HG03457 (cell line): ENCODE measurements around the gene HECTD4.

Experiments
- ATAC-seq: cut with Tn5 transposase; IDR thresholded peaks from one replicate; pipeline ENCODE4 v1.9.1; 2021; ENCODE audit warnings: moderate number of reproducible peaks; ENCODE audit not compliant: unreplicated experiment

Gene HECTD4

GRCh38 chr12:112184056-112184887 is 198.0 kb downstream of the HECTD4 start:
- no peak for ATAC-seq

- ATAC-seq: no peak
These were observed 198.8 kb downstream of the HECTD4 start for GRCh38 chr12:112183141-112184021.

DNA sequence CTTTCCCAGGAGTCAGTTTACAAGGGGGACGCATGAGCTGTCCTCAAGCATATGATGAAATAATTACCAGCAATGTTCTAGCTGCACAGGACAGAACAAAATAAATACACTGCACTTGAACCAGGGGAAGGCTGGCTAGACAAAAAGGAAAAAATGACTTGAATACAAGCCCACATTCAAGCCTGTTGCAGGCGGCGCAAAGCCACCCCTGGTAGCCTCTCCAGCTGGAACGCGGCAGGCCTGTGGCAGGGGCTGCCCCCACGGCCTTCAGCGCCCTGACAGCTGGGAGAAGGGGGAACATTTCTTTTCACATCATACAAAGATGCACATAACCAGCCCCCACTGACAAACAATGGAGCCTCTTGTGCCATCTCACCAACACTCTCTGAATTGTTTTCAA is 199.7 kb downstream of the HECTD4 start:
- ATAC-seq: no peak

DNA sequence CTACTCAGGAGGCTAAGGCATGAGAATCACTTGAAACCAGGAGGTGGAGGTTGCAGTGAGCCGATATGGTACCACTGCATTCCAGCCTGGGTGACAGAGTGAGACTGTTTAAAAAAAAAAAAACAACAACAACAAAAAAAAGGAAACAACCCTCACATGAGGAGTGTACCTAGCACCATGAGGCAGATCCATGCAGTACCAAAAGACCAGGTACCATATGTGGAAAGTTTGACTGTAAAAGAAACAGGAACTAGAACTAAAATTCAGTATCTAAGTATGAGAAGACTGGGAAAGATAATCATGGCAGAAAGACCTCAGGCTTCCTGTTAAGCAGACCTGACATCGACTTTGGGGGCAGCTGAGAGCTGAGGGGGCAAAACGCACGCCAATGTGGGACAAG is 201.8 kb downstream of the HECTD4 start:
- no peak for ATAC-seq

GRCh38 chr12:112179916-112180315 is 202.3 kb downstream of the HECTD4 start:
- ATAC-seq: no peak

- ATAC-seq: no peak
These were observed 202.9 kb downstream of the HECTD4 start for GRCh38 chr12:112179341-112179740.

- ATAC-seq: no peak
These were observed 203.4 kb downstream of the HECTD4 start for GRCh38 chr12:112178796-112179195.

GRCh38 chr12:112176321-112177010 is 205.8 kb downstream of the HECTD4 start:
- ATAC-seq: no peak

DNA sequence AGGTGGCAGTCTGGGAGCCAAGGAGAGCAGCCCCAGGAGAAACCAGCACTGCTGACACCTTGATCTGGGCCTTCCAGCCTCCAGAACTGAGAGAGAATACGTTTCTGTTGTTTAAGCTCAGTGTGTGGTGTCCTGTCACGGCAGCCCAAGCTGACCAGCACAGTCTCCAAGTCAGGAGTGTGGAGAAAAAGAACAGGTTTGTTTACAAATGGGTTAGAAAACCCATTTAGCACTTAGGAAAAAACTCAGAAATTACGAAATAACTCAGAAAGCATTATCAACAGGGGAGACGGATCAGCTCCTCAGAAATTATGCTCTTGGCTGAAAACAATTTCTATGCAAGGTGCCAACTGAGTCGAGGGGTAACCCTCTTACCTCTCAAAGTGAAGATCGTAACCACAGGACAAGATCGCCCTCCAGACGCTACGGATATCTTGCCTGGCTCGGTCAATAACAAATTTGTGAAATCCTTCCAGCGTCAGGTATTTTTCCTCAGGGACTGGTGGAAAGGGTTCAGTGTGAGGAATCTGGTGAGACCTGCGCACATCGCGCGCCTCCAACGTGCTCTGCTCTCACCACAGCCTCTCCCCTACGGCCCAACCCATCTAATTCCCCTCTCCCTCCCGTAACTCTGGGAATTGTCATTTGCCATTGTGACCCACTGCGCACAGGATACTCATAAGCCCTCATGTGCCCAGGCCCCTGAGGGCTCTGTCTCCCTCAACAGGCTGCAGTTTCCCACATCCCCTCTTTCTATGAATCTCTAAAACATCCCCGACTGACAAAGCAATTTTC is 206.7 kb downstream of the HECTD4 start:
- ATAC-seq: no peak

- no peak for ATAC-seq
These were observed 209.5 kb downstream of the HECTD4 start for GRCh38 chr12:112172556-112173324.

DNA sequence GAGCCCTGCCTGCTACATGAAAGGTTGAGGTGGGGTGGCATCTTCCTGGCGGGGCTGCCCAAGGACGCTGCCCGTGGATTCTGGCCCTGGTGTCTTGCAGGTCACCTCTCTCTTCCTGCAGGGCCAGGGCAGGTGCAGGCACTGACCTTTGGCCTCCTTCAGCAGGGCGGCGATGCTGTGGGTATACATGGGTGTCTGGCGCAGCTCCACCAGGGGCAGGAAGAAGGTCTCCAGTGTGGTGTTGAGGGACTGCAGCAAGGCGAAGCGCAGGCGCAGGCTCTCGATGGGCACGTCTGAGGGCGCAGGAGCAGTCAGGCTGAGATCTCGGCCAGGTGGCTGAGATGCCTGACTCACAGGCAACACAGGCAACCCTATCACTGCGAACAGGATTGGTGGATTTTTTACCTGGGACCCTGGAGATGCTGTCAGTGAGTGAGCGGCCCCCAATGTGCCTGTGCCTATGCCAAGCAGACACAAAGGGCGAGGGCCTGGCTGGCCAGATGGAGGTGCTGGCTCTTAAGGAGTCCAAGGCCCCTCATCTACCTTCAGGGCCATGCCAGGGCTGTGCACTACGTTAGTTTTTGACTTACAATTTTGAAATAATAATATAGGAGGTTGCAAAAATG is 211.1 kb downstream of the HECTD4 start:
- no peak for ATAC-seq

DNA sequence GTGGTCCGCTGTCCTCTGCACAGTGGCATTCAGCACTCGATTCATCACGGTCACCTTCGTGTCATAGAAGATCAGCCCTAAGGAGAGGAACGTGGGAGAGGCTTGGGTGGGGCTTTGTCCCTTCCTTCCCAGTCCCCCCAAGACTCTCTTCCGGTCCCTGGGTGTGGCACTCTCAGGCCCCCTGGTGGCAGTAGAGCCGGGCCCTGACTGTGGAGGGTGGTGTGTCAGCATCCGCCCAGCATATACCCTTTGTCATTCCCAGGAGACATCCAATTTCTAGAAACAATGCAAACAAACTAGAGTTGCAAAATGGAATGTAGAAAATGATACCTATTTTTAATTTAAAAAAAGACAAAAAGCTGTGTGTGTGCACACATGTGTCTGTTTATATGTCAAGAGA is 211.9 kb downstream of the HECTD4 start:
- ATAC-seq: no peak

- ATAC-seq: no peak
These were observed 212.3 kb downstream of the HECTD4 start for GRCh38 chr12:112169966-112170365.

DNA sequence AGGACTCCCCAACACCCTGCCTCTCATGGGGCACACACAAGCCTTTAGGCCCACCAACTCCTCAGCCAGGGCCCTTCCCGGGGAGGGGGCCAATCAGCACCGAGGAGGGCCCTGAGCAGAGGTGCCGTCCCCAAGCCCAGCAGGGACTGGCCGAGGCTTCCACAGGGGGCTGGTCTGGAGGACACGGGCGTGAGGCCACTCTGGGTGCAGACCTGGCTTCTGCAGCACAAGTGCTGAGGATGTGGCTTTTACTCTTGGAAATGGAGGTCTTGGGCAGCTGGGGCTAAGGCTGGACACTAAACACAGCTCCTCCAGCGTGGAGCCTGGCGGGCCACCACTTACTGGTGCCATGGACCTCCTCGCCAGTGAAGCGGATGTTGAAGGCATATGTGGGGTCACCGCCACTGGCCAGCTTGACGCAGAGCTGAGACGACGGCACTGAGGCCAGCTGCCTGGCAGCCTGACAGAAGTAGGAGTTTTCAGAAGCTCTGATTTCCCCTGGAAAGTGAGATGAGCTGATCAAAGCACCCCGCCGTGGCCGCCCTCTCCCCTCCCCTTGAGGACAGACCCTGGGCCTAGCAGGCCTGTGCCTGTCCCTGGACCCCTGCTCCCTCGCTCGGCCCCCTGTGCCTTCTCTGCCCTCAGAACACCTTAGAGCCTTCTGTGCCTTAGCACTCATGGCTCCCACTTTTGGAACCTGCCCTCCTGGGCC is 212.9 kb downstream of the HECTD4 start:
- ATAC-seq: no peak

- no peak for ATAC-seq
These were observed 213.7 kb downstream of the HECTD4 start for GRCh38 chr12:112168561-112168971.

- ATAC-seq: no peak
These were observed 214.3 kb downstream of the HECTD4 start for GRCh38 chr12:112167718-112168525.

DNA sequence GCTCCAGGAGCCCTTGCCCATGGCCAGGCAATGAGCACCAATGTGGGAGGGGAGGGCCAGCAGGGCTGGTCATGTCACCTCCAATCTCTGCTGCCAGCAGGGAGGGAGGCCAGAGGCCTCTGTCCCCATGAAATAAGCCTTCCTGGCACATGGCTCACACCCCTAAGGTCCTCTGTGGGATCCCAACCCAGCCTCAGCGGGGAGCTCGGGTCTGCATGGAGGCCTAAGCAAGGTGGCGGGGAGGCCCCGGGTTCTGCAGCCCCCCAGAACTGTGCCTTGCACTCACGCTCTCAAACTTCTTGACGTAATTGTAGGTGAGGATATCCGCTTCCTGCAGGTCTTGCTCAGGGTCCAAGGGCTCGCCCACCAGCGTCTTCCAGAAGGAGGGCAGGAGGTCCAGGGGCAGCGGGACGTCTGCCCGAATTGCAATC is 215.2 kb downstream of the HECTD4 start:
- no peak for ATAC-seq
